Body of pancreas (tissue), 4 donors: ENCODE measurements around the gene EMILIN3. TPM values are rescaled to one million over a fixed set of nuclear protein-coding genes. Genes with fewer than 3 reads are reported as not detected.
A peak's percentile ranks its signal among the peaks of the same experiment; 100 is the strongest.

Source experiments
- ATAC-seq: fragments of 150-250 bp; one replicate; pipeline ENCODE4 v1.9.1; 2016
- DNase-seq, 4 donors: peaks; one replicate each; pipeline ENCODE4 v3.0.0-alpha.2; 2019
- H3K27ac ChIP-seq, 4 donors: fragments of 200-600 bp; sonication (generic); 1 replicate in 3 of 4; 2 replicates in 1 of 4; pipeline versions ENCODE4 v1.5.1 to v1.6.1; 2016 to 2019; ENCODE audit warnings: mild to moderate bottlenecking in 1 of 4, mixed read lengths in 1 of 4, moderate library complexity in 1 of 4
- H3K27me3 ChIP-seq, 2 donors: fragments of 200-600 bp; sonication (generic); one replicate each; pipeline ENCODE4 v1.6.0; 2016; ENCODE audit warnings: mild to moderate bottlenecking in 1 of 2
- H3K36me3 ChIP-seq, 2 donors: fragments of 200-600 bp; sonication (generic); replicated peaks in 1 of 2; 2 replicates each; pipeline ENCODE4 v1.5.1; 2016; ENCODE audit warnings: low read depth in 2 of 2; ENCODE audit not compliant: insufficient read depth in 1 of 2
- H3K4me1 ChIP-seq: fragments of 200-600 bp; sonication (generic); one replicate; pipeline ENCODE4 v1.6.0; 2016
- H3K4me3 ChIP-seq, 2 donors: fragments of 200-600 bp; sonication (generic); 1 replicate in 1 of 2; 2 replicates in 1 of 2; pipeline ENCODE4 v1.5.1; 2016 to 2019
- H3K9me3 ChIP-seq, 3 donors: fragments of 200-600 bp; sonication (generic); 1 replicate in 2 of 3; 2 replicates in 1 of 3; pipeline ENCODE4 v1.5.1; 2016
- POLR2A ChIP-seq, 3 donors: fragments of 450-650 bp; IDR thresholded peaks; one replicate each; pipeline ENCODE4 v1.6.1; 2016; ENCODE audit warnings: antibody characterized with exemption in 3 of 3, mild to moderate bottlenecking in 2 of 3
- WGBS, 2 donors: methylation state at CpG; one replicate each; pipeline ENCODE4 v1.1.5; 2017; 5-methylcytosine and 5-hydroxymethylcytosine counted together
- intact Hi-C: fragments of 100-400 bp; cut with DNase I; formaldehyde crosslinking; loops from one replicate; pipeline ENCODE4 v1.15.1; 2023
- total RNA-seq, 2 donors: library from RNA; depleted of rRNA; stranded (reverse); fragments of >200 nt; gene quantifications; one replicate each; pipeline ENCODE4 v1.1.0, GENCODE V29; 2016
- TF ChIP-seq, protein P1 (sequence below), 7 experiments: fragments of 450-650 bp in 4 of 7; fragments of 200-600 bp in 3 of 7; sonication (generic) in 3 of 7; IDR thresholded peaks; one replicate each; pipeline ENCODE4 v1.5.1; 2016 to 2019; ENCODE audit warnings: antibody characterized with exemption in 7 of 7

The EMILIN3 gene
- total RNA-seq, 2 donors from 2014 or later: 0.26 TPM; not detected in 1

DNA sequence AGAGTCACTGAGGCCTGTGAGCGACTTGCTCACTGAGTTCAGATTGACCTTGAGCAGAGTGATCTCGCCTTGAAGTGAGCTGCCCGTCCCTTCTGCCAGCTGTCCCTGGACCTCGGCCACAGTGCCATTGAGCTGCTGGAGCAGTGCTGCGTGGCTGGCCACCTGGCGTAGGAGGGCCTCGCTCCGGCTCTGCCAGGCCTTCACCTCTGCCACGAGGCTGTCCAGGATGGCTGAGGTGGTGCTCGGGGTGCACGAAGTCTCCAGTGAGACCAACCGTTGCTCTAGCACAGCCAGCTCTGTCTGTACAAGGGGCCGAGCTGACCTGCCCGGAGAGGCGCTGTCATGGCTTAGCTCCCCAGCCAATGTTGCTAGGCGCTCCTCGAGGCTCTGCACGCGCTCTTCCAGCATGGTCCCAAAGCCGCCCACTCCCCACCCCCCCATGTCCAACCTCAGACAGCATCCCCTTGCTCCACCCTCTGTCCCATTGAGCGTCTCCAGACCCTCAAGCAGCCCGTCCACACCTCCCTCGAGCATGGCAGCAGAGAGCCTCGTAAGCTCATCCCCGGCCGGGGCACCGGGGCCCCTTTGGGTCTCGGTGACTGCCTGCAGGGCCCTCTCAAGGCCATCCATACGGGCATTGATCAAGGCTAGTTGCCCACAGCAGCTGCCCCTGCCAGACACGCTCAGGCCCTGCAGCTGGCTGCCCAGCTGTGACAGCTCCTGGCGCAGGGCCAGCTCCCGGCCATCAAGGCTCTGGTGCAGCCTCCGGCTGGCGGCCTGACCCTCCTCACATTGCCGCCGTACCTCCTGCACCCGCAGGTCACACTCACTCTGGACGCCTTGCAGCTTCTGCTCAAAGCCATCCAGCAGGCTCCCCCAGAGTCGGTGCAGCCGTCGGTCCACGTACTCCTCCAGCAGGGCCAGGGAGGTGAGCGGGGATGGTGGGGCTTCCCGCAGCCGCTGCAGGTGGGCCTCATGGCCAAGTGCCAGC is 4.6 kb downstream of the EMILIN3 start:
- peaks cover 0 to 11% of the 10 kb centered on the region in 2 donors for H3K27me3 ChIP-seq
- no peak for ATAC-seq
- intact Hi-C loops: no loop called here
- H3K4me3 ChIP-seq: no peak overlapping the region
- peaks cover 19% of the 10 kb centered on the region for H3K4me1 ChIP-seq
- H3K36me3 ChIP-seq: peaks cover 0 to 4% of the 10 kb centered on the region in 2 donors
- peak in 3 of 4 donors; percentile 32 to 68 (median 65) for DNase-seq
- 44 to 56% methylated on average over 11 to 40 of the region's 45 CpGs for WGBS, 2 donors
- H3K27ac ChIP-seq: no peak overlapping the region
- TF ChIP-seq, protein P1, sequence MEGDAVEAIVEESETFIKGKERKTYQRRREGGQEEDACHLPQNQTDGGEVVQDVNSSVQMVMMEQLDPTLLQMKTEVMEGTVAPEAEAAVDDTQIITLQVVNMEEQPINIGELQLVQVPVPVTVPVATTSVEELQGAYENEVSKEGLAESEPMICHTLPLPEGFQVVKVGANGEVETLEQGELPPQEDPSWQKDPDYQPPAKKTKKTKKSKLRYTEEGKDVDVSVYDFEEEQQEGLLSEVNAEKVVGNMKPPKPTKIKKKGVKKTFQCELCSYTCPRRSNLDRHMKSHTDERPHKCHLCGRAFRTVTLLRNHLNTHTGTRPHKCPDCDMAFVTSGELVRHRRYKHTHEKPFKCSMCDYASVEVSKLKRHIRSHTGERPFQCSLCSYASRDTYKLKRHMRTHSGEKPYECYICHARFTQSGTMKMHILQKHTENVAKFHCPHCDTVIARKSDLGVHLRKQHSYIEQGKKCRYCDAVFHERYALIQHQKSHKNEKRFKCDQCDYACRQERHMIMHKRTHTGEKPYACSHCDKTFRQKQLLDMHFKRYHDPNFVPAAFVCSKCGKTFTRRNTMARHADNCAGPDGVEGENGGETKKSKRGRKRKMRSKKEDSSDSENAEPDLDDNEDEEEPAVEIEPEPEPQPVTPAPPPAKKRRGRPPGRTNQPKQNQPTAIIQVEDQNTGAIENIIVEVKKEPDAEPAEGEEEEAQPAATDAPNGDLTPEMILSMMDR (IDR thresholded peaks at IDR 0.05): no peak
- no peak for TF ChIP-seq POLR2A (IDR thresholded peaks at IDR 0.05)
- H3K9me3 ChIP-seq: no peaks in the 10 kb centered on the region

DNA sequence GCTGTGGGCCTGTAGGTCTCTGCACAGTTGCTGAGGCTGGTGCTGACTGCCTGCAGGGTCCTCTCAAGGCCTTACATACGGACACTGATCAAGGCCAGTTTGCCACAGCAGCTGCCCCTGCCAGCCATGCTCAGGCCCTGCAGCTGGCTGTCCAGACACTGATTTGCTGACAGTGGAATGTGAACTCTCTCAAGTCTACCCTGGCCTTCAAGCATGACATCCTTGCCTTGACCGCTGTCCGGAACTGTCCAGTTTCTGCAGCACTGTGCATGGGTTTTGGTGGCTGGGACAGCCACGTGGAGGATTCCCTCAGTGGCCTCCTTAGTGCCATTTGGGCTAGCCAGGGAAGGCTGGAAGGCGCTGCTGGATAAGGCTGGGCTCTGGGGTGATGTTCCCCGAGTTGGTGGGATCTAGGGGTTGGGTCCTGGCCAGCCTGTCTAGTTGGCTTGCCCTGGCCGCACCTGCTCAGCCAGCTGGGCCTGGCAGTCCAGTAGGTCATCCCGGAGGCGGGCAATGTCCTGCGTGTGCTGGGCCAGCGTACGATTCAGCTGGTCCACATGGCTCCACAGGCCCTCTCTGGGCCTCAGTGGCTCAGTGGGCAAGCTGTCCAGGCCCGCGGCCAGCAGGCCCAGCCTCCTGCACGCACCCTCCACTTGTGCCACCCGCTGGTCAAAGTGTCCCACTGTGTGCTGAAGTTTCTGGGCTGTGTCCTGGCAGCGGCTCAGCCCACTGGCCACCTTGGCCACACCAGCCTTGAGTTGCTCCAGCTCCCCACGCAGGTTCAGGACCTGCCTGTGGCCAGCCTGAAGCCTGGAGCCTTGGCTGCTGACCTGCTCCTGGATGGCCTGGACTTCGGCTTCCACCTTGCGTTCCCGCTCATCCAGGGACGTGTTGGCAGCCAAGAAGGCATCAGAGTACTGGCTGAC is 5.5 kb downstream of the EMILIN3 start:
- Histone ChIP-seq H3K27ac (no peak overlapping the region), H3K4me3 (no peak overlapping the region), H3K36me3 (peaks cover 0 to 8% of the 10 kb centered on the region in 2 donors), H3K27me3 (peaks cover 0 to 9% of the 10 kb centered on the region in 2 donors), H3K4me1 (peaks cover 15% of the 10 kb centered on the region), H3K9me3 (no peaks in the 10 kb centered on the region)
- WGBS, 2 donors: 89 to 90% methylated on average over 2 to 22 of the region's 22 CpGs
- intact Hi-C loops: no loop called here
- DNase-seq (no peak), ATAC-seq (no peak)
- TF ChIP-seq, protein P1 (IDR thresholded peaks at IDR 0.05): no peak
- TF ChIP-seq POLR2A (IDR thresholded peaks at IDR 0.05): no peak

DNA sequence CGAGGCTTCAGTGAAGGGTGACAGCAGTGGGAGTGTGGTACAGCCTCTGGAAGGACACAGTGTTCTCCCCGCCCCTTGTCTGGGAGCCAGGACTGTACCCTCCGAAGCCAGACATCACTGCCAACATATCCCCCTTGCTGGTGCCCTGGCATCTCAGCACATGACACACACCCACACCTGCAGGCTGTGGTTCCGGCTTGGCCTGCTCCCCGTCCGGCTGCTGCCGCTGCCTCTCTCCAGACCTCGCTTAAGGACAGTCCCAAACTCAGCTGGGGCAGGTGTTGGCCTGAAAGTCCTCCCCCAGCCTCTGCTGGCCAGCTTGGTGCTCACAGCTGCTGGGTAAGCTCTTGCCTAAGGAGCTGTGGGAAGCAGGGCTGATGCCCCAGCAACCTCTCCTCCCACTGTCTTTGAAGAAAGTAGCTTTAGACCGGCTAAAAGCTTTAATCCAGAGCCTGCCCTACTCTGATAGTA is 7.0 kb downstream of the EMILIN3 start:
- intact Hi-C loops: no loop called here
- no peak for ATAC-seq
- WGBS, 2 donors: 65 to 92% methylated on average over 3 to 9 of the region's 9 CpGs
- H3K4me1 ChIP-seq: peaks cover 10% of the 10 kb centered on the region
- peaks cover 0 to 8% of the 10 kb centered on the region in 2 donors for H3K36me3 ChIP-seq
- no peak for DNase-seq
- H3K4me3 ChIP-seq: no peak overlapping the region
- no peaks in the 10 kb centered on the region for H3K27me3 ChIP-seq
- no peaks in the 10 kb centered on the region for H3K9me3 ChIP-seq
- TF ChIP-seq, protein P1 (IDR thresholded peaks at IDR 0.05): no peak
- no peak for TF ChIP-seq POLR2A (IDR thresholded peaks at IDR 0.05)
- H3K27ac ChIP-seq: no peak overlapping the region

DNA sequence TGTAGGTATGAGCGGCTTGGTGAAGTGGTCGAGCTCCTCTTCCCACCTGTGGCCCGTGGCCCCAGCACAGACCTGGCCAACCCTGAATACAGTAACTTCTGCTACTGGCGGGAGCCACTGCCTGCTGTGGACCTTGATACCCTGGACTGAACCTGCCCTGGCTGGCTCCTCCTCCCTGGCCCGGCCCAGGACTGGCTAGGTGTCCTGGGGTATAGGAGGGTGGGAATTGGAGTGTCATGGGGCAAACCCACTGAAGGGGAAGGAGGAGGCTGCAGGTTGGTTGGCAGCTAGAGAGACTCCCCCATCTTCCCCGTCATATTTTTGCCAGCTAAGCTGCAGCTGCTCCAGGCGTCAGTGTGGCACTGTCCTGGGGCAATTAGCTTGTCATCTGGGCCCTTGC is 7.9 kb downstream of the EMILIN3 start:
- DNase-seq: no peak
- no peak for TF ChIP-seq POLR2A (IDR thresholded peaks at IDR 0.05)
- TF ChIP-seq, protein P1 (IDR thresholded peaks at IDR 0.05): no peak
- WGBS, 2 donors: 74 to 77% methylated on average over 7 of the region's 7 CpGs
- ATAC-seq: no peak
- Histone ChIP-seq H3K27me3 (no peaks in the 10 kb centered on the region), H3K36me3 (peaks cover 0 to 8% of the 10 kb centered on the region in 2 donors), H3K9me3 (no peaks in the 10 kb centered on the region), H3K27ac (no peak overlapping the region), H3K4me3 (no peak overlapping the region), H3K4me1 (peaks cover 10% of the 10 kb centered on the region)
- intact Hi-C loops: no loop called here
